ENCODE measurements around the gene CHP1. TPM values are rescaled to one million over a fixed set of nuclear protein-coding genes. Genes with fewer than 3 reads are reported as not detected.
"Not testable (repeated sequence)": the region's sequence is repeated elsewhere in the genome, so short reads cannot be mapped to it uniquely, and the experiment has no call there.

The CHP1 gene
- polyA plus RNA-seq, 1 donor, result 59.2 TPM

DNA sequence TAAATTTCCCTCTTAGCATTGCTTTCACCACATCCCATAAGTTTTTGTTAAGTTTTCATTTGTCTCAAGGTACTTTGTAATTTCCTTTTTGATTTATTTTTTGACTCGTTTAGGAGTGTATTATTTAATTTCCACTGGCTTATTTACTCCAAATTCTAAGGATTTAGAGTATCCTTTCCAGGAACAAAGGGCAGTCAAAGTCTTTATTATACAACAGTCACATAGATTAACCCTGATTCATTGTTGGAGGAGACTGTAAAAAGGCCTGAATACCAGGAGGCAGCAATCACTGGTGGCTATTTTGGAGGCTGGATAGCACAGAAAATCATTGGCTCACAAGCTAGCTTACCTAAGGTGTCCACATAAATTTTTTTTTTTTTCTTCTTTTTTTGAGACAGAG is 61.5 kb downstream of the CHP1 start:
- no peak for DNase-seq

DNA sequence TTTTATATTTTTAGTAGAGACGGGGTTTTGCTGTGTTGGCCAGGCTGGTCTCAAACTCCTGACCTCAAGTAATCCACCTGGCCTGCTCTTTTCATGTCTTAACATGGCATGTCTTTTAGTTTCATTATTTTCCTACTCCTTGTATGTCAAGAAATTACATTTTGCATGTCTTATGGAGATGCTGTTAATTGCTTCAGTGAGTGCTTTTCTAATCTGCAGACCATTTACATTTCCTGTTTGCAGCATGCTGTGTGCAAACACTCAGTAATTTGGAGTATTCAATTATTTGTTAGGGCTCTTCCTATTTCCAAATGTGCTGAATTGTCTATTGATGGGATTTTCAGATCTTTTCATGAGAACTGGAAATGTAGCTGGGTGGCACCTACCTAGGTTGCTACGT is 70.1 kb downstream of the CHP1 start:
- not testable (repeated sequence) for DNase-seq

DNA sequence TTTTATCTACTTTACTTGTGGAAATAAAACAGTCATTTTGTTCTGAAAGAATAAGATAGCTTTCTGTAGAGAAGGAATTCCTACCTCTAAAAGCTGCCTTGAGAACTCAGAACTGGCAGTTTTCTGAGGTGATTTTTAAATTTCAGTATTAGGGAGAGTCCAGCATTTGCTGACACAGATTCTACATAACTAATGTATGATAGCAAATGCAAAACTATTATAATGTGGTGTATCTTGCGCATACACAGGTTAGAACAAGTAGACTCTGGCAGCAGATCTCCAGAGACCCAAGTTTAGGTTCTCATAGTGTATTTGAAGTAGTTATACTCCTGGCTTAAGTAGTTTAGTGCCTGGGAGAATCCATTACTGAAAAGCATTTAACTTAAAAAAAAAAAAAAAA is 70.5 kb downstream of the CHP1 start:
- no peak for DNase-seq

DNA sequence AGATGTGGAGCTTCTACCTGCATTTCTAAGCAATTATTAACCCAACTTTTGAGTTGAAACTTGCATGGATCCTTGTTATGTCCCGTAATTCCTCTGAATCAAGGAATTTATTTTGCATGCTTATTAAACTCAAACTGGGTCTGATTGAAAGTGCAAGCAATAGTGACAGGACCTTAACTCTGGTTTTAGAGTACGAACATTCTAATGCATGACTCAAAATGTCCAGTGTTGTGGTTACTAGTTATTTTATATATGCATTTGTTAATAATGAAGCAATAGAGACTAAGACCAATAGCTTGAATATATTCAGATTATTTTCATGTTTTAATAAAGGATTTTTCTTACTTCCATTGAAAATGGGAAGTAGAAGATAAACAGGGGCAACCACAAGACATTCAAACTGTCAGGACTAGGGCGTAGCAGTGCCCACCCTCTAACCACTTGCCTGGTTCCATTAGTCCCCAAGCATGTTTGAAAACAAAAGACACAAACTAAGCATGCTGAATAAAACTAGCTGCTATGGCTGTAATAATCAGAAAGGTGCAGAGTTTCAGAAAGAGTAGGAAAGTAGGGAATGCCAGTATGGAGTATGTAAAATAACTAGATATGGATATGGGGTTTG is 73.2 kb downstream of the CHP1 start:
- DNase-seq, result no peak

DNA sequence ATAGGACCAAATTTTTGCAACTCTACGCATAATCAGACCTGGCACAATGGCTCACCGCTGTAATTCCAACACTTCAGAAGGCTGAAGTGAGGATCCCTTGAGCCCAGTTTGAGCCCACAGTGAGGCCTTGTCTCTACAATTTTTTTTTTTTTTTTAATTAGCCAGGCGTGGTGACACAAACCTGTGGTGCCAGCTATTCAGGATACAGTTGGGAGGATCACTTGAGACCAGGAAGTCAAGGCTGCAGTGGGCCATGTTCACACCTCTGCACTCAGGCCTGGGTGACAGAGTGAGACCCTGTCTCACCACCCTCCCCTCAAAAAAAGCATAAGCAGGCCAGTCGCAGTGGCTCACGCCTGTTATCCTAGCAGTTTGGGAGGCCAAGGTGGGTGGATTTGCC is 76.6 kb downstream of the CHP1 start:
- no peak for DNase-seq

DNA sequence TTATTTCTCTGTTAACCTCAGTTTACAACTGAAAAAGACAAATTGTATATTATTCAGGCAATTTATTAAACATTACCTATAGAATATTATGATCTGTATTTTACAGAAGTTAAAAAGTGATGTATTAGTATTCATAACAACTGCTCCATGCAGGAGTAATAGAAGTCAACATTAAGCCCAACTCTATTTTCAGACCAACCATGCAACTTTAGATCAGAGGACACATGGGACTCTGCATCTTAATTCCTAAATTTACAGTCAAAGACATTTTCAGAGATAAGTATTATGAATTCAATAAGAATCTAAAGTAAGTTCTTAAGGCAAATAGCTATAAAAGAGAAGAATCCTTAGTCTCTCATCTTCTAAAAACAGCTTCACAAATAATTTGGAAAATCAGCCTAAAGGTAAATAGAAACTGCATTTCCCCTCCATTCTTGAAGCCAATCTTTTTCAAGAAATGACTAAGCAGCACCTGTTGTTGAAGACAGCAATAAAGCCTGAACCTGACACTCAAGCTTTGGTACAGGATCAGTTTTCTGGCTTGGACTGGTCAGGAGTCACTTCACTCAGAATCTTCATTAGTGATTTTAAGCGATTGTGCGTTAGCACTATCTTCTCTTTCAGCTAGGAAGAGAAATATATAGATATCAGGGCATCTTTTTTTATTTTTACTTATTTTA is 78.3 kb downstream of the CHP1 start:
- no peak for DNase-seq

DNA sequence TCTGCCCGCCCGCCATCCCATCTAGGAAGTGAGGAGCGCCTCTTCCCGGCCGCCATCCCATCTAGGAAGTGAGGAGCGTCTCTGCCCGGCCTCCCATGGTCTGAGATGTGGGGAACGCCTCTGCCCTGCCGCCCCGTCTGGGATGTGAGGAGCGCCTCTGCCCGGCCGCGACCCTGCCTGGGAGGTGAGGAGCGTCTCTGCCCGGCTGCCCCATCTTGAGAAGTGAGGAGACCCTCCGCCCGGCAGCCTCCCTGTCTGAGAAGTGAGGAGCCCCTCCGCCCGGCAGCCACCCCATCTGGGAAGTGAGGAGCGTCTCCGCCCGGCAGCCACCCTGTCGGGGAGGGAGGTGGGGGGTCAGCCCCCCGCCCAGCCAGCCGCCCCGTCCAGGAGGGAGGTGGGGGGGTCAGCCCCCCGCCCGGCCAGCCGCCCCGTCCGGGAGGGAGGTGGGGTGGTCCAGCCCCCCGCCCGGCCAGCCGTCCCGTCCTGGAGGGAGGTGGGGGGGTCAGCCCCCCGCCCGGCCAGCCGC is 89.8 kb downstream of the CHP1 start:
- not testable (repeated sequence) for DNase-seq

DNA sequence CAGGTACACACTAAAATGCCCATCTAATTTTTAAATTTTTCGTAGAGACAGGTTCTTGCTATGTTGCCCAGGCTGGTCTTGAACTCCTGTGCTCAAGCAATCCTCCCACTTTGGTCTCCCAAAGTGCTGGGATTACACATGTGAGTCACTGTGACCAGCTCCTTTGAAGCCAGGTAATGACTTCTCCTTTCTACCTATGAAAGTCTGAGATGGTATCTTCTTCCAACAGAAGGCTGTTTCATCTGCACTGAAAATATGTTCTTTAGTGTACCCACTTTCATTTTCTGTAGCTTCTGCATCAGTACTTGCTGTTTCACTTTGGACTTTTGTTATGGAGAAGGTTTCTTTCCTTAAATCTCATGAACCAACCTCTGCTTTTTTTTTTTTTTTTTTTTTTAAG is 92.5 kb downstream of the CHP1 start:
- DNase-seq, result no peak

DNA sequence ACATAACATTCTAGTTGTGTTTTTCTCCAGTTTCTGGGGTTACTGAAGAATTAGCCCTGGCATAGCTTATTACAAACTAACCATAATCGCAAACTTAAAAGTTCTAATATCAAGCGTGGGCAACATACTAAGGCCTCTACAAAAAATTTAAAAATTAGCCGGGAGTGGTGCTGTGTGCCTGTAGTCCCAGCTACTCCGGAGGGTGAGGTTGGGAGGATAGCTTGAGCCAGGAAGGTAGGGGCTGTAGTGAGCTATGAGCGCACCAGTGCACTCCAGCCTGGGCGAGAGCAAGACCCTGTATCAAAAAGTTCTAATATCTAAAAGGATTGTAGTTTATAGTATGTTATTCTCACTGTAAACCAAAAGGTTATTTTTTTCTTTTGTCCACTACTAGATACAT is 100.2 kb downstream of the CHP1 start:
- no peak for DNase-seq

Other genes with a start within 250 kb of the CHP1 start
- gene INO80, start 115.0 kb upstream of the CHP1 start, polyA plus RNA-seq (ENCODE audit: insufficient read length), result 17.8 TPM
- 0.12 TPM for gene EXD1, start 511 bp upstream of the CHP1 start, polyA plus RNA-seq (ENCODE audit: insufficient read length)
- 3.4 TPM for gene OIP5, start 101.3 kb downstream of the CHP1 start, polyA plus RNA-seq (ENCODE audit: insufficient read length)
- 30.4 TPM for gene NUSAP1, start 101.6 kb downstream of the CHP1 start, polyA plus RNA-seq (ENCODE audit: insufficient read length)
- gene NDUFAF1, start 171.2 kb downstream of the CHP1 start, polyA plus RNA-seq (ENCODE audit: insufficient read length), result 19.9 TPM
- 46.6 TPM for gene RTF1, start 185.8 kb downstream of the CHP1 start, polyA plus RNA-seq (ENCODE audit: insufficient read length)

All from hindlimb muscle (tissue), 1 donor.